Measurements from ENCODE around the gene TOP3A.
"Not testable (repeated sequence)": the region's sequence is repeated elsewhere in the genome, so short reads cannot be mapped to it uniquely, and the experiment has no call there.

Gene TOP3A

GRCh38 chr17:18339933-18340332, 25.1 kb upstream of the TOP3A start:
- peaks cover 12 to 31% of the 10 kb centered on the region in 2 donors for H3K36me3 ChIP-seq (ENCODE audit: control insufficient read depth in 1 of 2, insufficient read depth in 2 of 2, low read length in 2 of 2)
- H3K9me3 ChIP-seq (ENCODE audit: control insufficient read depth in 1 of 2, low read length in 2 of 2): no peaks in the 10 kb centered on the region
- H3K27me3 ChIP-seq (ENCODE audit: low read depth, low read length): no peaks in the 10 kb centered on the region
- H3K4me1 ChIP-seq (ENCODE audit: control insufficient read depth in 1 of 2, insufficient read depth in 2 of 2, low read length in 2 of 2): no peaks in the 10 kb centered on the region
- no peak overlapping the region for H3K27ac ChIP-seq (ENCODE audit: low read length)
- no peak overlapping the region for H3K4me3 ChIP-seq (ENCODE audit: low read depth in 1 of 2, low read length in 2 of 2)

GRCh38 chr17:18338158-18338557, 23.4 kb upstream of the TOP3A start:
- not testable (repeated sequence) for H3K4me3 ChIP-seq (ENCODE audit: low read depth in 1 of 2, low read length in 2 of 2); H3K4me1 ChIP-seq (ENCODE audit: control insufficient read depth in 1 of 2, insufficient read depth in 2 of 2, low read length in 2 of 2); H3K27ac ChIP-seq (ENCODE audit: low read length); H3K9me3 ChIP-seq (ENCODE audit: control insufficient read depth in 1 of 2, low read length in 2 of 2); H3K27me3 ChIP-seq (ENCODE audit: low read depth, low read length)
- H3K36me3 ChIP-seq (ENCODE audit: control insufficient read depth in 1 of 2, insufficient read depth in 2 of 2, low read length in 2 of 2): peaks cover 19 to 28% of the 10 kb centered on the region in 2 donors

GRCh38 chr17:18332909-18333489, 18.2 kb upstream of the TOP3A start:
- Histone ChIP-seq H3K4me3 (ENCODE audit: low read depth in 1 of 2, low read length in 2 of 2) (no peak overlapping the region), H3K9me3 (ENCODE audit: control insufficient read depth in 1 of 2, low read length in 2 of 2) (no peaks in the 10 kb centered on the region), H3K4me1 (ENCODE audit: control insufficient read depth in 1 of 2, insufficient read depth in 2 of 2, low read length in 2 of 2) (no peaks in the 10 kb centered on the region), H3K36me3 (ENCODE audit: control insufficient read depth in 1 of 2, insufficient read depth in 2 of 2, low read length in 2 of 2) (peaks cover 35 to 58% of the 10 kb centered on the region in 2 donors), H3K27ac (ENCODE audit: low read length) (no peak overlapping the region), H3K27me3 (ENCODE audit: low read depth, low read length) (no peaks in the 10 kb centered on the region)

GRCh38 chr17:18331879-18332278, 17.1 kb upstream of the TOP3A start:
- Histone ChIP-seq H3K27ac (ENCODE audit: low read length) (no peak overlapping the region), H3K4me3 (ENCODE audit: low read depth in 1 of 2, low read length in 2 of 2) (no peak overlapping the region), H3K9me3 (ENCODE audit: control insufficient read depth in 1 of 2, low read length in 2 of 2) (no peaks in the 10 kb centered on the region), H3K36me3 (ENCODE audit: control insufficient read depth in 1 of 2, insufficient read depth in 2 of 2, low read length in 2 of 2) (peaks cover 37 to 67% of the 10 kb centered on the region in 2 donors), H3K4me1 (ENCODE audit: control insufficient read depth in 1 of 2, insufficient read depth in 2 of 2, low read length in 2 of 2) (no peaks in the 10 kb centered on the region), H3K27me3 (ENCODE audit: low read depth, low read length) (no peaks in the 10 kb centered on the region)

- H3K4me3 ChIP-seq (ENCODE audit: low read depth in 1 of 2, low read length in 2 of 2): no peak overlapping the region
- H3K36me3 ChIP-seq (ENCODE audit: control insufficient read depth in 1 of 2, insufficient read depth in 2 of 2, low read length in 2 of 2): peaks cover 39 to 83% of the 10 kb centered on the region in 2 donors
- H3K27me3 ChIP-seq (ENCODE audit: low read depth, low read length): no peaks in the 10 kb centered on the region
- H3K9me3 ChIP-seq (ENCODE audit: control insufficient read depth in 1 of 2, low read length in 2 of 2): no peaks in the 10 kb centered on the region
- no peaks in the 10 kb centered on the region for H3K4me1 ChIP-seq (ENCODE audit: control insufficient read depth in 1 of 2, insufficient read depth in 2 of 2, low read length in 2 of 2)
- H3K27ac ChIP-seq (ENCODE audit: low read length): no peak overlapping the region
Measured at GRCh38 chr17:18328643-18329204, 13.9 kb upstream of the TOP3A start.

GRCh38 chr17:18327556-18327955, 12.8 kb upstream of the TOP3A start:
- Histone ChIP-seq H3K4me3 (ENCODE audit: low read depth in 1 of 2, low read length in 2 of 2) (no peak overlapping the region), H3K9me3 (ENCODE audit: control insufficient read depth in 1 of 2, low read length in 2 of 2) (no peaks in the 10 kb centered on the region), H3K27ac (ENCODE audit: low read length) (no peak overlapping the region), H3K36me3 (ENCODE audit: control insufficient read depth in 1 of 2, insufficient read depth in 2 of 2, low read length in 2 of 2) (peaks cover 47 to 89% of the 10 kb centered on the region in 2 donors), H3K4me1 (ENCODE audit: control insufficient read depth in 1 of 2, insufficient read depth in 2 of 2, low read length in 2 of 2) (no peaks in the 10 kb centered on the region), H3K27me3 (ENCODE audit: low read depth, low read length) (no peaks in the 10 kb centered on the region)

- H3K9me3 ChIP-seq (ENCODE audit: control insufficient read depth in 1 of 2, low read length in 2 of 2): no peaks in the 10 kb centered on the region
- H3K27ac ChIP-seq (ENCODE audit: low read length): no peak overlapping the region
- peaks cover 45 to 88% of the 10 kb centered on the region in 2 donors for H3K36me3 ChIP-seq (ENCODE audit: control insufficient read depth in 1 of 2, insufficient read depth in 2 of 2, low read length in 2 of 2)
- no peaks in the 10 kb centered on the region for H3K27me3 ChIP-seq (ENCODE audit: low read depth, low read length)
- no peaks in the 10 kb centered on the region for H3K4me1 ChIP-seq (ENCODE audit: control insufficient read depth in 1 of 2, insufficient read depth in 2 of 2, low read length in 2 of 2)
- no peak overlapping the region for H3K4me3 ChIP-seq (ENCODE audit: low read depth in 1 of 2, low read length in 2 of 2)
Measured at GRCh38 chr17:18327093-18327492, 12.3 kb upstream of the TOP3A start.

GRCh38 chr17:18326572-18326971, 11.8 kb upstream of the TOP3A start:
- no peak overlapping the region for H3K4me3 ChIP-seq (ENCODE audit: low read depth in 1 of 2, low read length in 2 of 2)
- peaks cover 45 to 83% of the 10 kb centered on the region in 2 donors for H3K36me3 ChIP-seq (ENCODE audit: control insufficient read depth in 1 of 2, insufficient read depth in 2 of 2, low read length in 2 of 2)
- H3K27ac ChIP-seq (ENCODE audit: low read length): no peak overlapping the region
- H3K27me3 ChIP-seq (ENCODE audit: low read depth, low read length): no peaks in the 10 kb centered on the region
- no peaks in the 10 kb centered on the region for H3K4me1 ChIP-seq (ENCODE audit: control insufficient read depth in 1 of 2, insufficient read depth in 2 of 2, low read length in 2 of 2)
- H3K9me3 ChIP-seq (ENCODE audit: control insufficient read depth in 1 of 2, low read length in 2 of 2): no peaks in the 10 kb centered on the region

GRCh38 chr17:18326039-18326438, 11.2 kb upstream of the TOP3A start:
- Histone ChIP-seq H3K4me3 (ENCODE audit: low read depth in 1 of 2, low read length in 2 of 2) (no peak overlapping the region), H3K27ac (ENCODE audit: low read length) (no peak overlapping the region), H3K36me3 (ENCODE audit: control insufficient read depth in 1 of 2, insufficient read depth in 2 of 2, low read length in 2 of 2) (peaks cover 45 to 82% of the 10 kb centered on the region in 2 donors), H3K9me3 (ENCODE audit: control insufficient read depth in 1 of 2, low read length in 2 of 2) (no peaks in the 10 kb centered on the region), H3K27me3 (ENCODE audit: low read depth, low read length) (no peaks in the 10 kb centered on the region), H3K4me1 (ENCODE audit: control insufficient read depth in 1 of 2, insufficient read depth in 2 of 2, low read length in 2 of 2) (peaks cover 0 to 1% of the 10 kb centered on the region in 2 donors)

GRCh38 chr17:18324140-18325050, 9.6 kb upstream of the TOP3A start:
- Histone ChIP-seq H3K9me3 (ENCODE audit: control insufficient read depth in 1 of 2, low read length in 2 of 2) (no peaks in the 10 kb centered on the region), H3K4me3 (ENCODE audit: low read depth in 1 of 2, low read length in 2 of 2) (no peak overlapping the region), H3K27ac (ENCODE audit: low read length) (no peak overlapping the region), H3K4me1 (ENCODE audit: control insufficient read depth in 1 of 2, insufficient read depth in 2 of 2, low read length in 2 of 2) (peaks cover 3 to 18% of the 10 kb centered on the region in 2 donors), H3K36me3 (ENCODE audit: control insufficient read depth in 1 of 2, insufficient read depth in 2 of 2, low read length in 2 of 2) (peaks cover 40 to 78% of the 10 kb centered on the region in 2 donors), H3K27me3 (ENCODE audit: low read depth, low read length) (no peaks in the 10 kb centered on the region)

GRCh38 chr17:18323507-18324139, 8.8 kb upstream of the TOP3A start:
- H3K4me3 ChIP-seq (ENCODE audit: low read depth in 1 of 2, low read length in 2 of 2): no peak overlapping the region
- H3K27me3 ChIP-seq (ENCODE audit: low read depth, low read length): no peaks in the 10 kb centered on the region
- H3K9me3 ChIP-seq (ENCODE audit: control insufficient read depth in 1 of 2, low read length in 2 of 2): no peaks in the 10 kb centered on the region
- no peak overlapping the region for H3K27ac ChIP-seq (ENCODE audit: low read length)
- H3K36me3 ChIP-seq (ENCODE audit: control insufficient read depth in 1 of 2, insufficient read depth in 2 of 2, low read length in 2 of 2): peaks cover 39 to 78% of the 10 kb centered on the region in 2 donors
- peaks cover 5 to 25% of the 10 kb centered on the region in 2 donors for H3K4me1 ChIP-seq (ENCODE audit: control insufficient read depth in 1 of 2, insufficient read depth in 2 of 2, low read length in 2 of 2)
